ENCODE measurements around the gene CLIP3. TPM values are rescaled to one million over a fixed set of nuclear protein-coding genes. Genes with fewer than 3 reads are reported as not detected.

The CLIP3 gene
- total and polyA plus RNA-seq, 12 donors: 1.3 to 20.1 (median 7.8) TPM

GRCh38 chr19:36027696-36028095, 5.0 kb downstream of the CLIP3 start:
- intact Hi-C loops (cut with DNase I): no loop called here
- Histone ChIP-seq H3K9me3 (replicated peaks in 1 of 3) (no peaks in the 10 kb centered on the region), H3K36me3 (replicated peaks in 1 of 2) (no peaks in the 10 kb centered on the region), H3K4me3 (no peak overlapping the region), H3K27ac (no peak overlapping the region), H3K4me1 (replicated peaks in 1 of 2) (no peaks in the 10 kb centered on the region), H3K27me3 (no peaks in the 10 kb centered on the region)
- no peak for DNase-seq
- WGBS, 4 donors: 90 to 98% (median 95%) methylated on average over 6 of the region's 6 CpGs
- TF ChIP-seq CTCF (IDR thresholded peaks at IDR 0.05): no peak
- TF ChIP-seq POLR2A (IDR thresholded peaks at IDR 0.05): no peak

DNA sequence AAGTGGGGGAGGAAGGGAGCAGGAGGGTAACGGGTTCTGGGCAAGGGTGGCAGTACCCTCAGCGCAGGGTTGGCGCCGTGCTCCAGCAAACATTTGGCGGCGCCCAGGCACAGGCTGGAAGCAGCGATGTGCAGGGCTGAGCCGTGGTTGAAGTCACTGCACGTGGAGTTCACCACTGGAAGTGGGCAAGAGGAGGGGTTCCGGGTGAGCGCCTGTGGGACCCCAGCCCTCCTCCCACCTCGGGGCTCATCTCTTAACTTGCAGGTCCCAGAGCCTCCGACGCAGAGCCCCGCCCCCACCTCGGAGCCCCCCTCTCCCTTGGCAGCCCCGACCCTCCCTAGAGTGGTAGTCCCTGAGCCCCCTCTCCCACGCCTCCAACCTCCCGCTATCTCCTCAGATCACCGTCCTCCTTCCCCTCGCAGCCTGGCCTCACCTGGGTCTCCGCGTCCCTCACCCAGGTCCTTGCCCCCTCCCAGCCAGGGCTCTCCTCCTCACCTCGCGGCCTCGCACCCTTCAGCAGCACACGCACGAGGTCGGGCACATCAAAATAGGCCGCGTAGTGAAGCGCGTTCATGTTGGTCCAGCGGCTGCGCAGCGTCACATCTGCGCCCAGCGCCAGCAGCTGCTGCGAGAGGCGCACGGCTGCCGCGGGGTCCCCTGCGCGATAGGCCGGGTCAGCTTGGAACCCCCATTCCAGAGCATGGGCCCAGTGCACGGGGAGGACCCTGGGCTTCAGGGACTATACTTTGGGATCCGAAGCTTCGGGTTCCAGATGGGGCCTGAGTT, 6.4 kb downstream of the CLIP3 start:
- no peaks in the 10 kb centered on the region for H3K9me3 ChIP-seq (replicated peaks in 1 of 3)
- H3K36me3 ChIP-seq (replicated peaks in 1 of 2): no peaks in the 10 kb centered on the region
- H3K4me1 ChIP-seq (replicated peaks in 1 of 2): no peaks in the 10 kb centered on the region
- TF ChIP-seq POLR2A (IDR thresholded peaks at IDR 0.05) (no peak), CTCF (IDR thresholded peaks at IDR 0.05) (no peak)
- intact Hi-C loops (cut with DNase I): no loop called here
- H3K27ac ChIP-seq: no peak overlapping the region
- H3K27me3 ChIP-seq: no peaks in the 10 kb centered on the region
- 92 to 95% (median 94%) methylated on average over 21 to 49 of the region's 49 CpGs for WGBS, 4 donors
- no peak for DNase-seq
- no peak overlapping the region for H3K4me3 ChIP-seq

DNA sequence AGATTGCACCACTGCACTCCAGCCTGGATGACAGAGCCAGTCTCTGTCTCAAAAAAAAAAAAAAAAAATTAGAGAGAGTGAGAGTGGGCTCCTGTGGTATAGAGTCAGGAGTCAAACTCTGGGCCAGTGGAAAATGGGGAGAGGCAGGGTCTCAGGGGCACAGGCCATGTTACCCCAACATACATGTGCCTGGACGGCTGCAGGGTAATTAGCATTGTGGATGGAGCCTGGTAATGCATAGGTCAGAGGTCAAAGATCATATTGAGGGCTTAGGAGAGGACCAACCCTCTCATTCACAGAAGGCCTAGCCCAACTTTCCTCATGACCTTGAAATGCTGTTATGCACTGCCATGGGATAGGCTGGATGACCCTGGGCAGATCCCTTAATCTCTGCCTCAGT, 7.1 kb downstream of the CLIP3 start:
- Histone ChIP-seq H3K27me3 (no peaks in the 10 kb centered on the region), H3K36me3 (replicated peaks in 1 of 2) (no peaks in the 10 kb centered on the region), H3K4me3 (no peak overlapping the region), H3K27ac (no peak overlapping the region), H3K9me3 (replicated peaks in 1 of 3) (no peaks in the 10 kb centered on the region), H3K4me1 (replicated peaks in 1 of 2) (no peaks in the 10 kb centered on the region)
- DNase-seq: no peak
- TF ChIP-seq CTCF (IDR thresholded peaks at IDR 0.05): no peak
- no peak for TF ChIP-seq POLR2A (IDR thresholded peaks at IDR 0.05)
- 67 to 89% (median 83%) methylated on average over 1 of the region's 1 CpG for WGBS, 4 donors
- intact Hi-C loops (cut with DNase I): no loop called here

DNA sequence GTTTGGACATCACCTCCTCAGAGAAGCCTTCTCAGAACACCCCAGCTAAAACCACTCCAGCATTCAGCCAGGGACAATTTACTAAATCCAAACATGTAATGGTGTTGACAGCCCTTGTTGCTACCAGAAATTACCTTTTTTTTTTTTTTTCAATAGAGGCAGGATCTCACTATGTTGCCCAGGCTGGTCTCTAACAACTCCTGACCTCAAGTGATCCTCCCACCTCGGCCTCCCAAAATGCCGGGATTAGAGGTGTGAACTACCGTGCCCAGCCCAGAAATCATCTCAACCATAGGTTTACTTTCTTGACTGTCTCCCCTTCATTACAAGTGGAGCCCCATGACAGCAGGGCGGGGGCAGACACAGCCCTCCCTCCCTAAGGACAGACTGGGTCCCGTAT, 9.2 kb downstream of the CLIP3 start:
- Histone ChIP-seq H3K4me3 (no peak overlapping the region), H3K9me3 (replicated peaks in 1 of 3) (no peaks in the 10 kb centered on the region), H3K4me1 (replicated peaks in 1 of 2) (no peaks in the 10 kb centered on the region), H3K36me3 (replicated peaks in 1 of 2) (no peaks in the 10 kb centered on the region), H3K27me3 (no peaks in the 10 kb centered on the region), H3K27ac (no peak overlapping the region)
- TF ChIP-seq POLR2A (IDR thresholded peaks at IDR 0.05): no peak
- no peak for TF ChIP-seq CTCF (IDR thresholded peaks at IDR 0.05)
- no peak for DNase-seq
- intact Hi-C loops (cut with DNase I): no loop called here
- WGBS, 4 donors: 89 to 97% (median 95%) methylated on average over 5 of the region's 5 CpGs

Measured in adrenal gland (tissue), 12 donors.